HL-60 (cell line): ENCODE data around the gene FERMT3.

Source experiments
- TF ChIP-seq, protein P1 (sequence below): IDR thresholded peaks from 2 replicates; pipeline ENCODE4 v1.6.1; 2012; ENCODE audit warnings: low read depth; ENCODE audit not compliant: insufficient replicate concordance
- TF ChIP-seq, protein P2 (sequence below): IDR thresholded peaks from one replicate; pipeline ENCODE4 v1.5.1; 2011; ENCODE audit warnings: low read length, control low read depth, inconsistent platforms; ENCODE audit not compliant: insufficient read depth

DNA sequence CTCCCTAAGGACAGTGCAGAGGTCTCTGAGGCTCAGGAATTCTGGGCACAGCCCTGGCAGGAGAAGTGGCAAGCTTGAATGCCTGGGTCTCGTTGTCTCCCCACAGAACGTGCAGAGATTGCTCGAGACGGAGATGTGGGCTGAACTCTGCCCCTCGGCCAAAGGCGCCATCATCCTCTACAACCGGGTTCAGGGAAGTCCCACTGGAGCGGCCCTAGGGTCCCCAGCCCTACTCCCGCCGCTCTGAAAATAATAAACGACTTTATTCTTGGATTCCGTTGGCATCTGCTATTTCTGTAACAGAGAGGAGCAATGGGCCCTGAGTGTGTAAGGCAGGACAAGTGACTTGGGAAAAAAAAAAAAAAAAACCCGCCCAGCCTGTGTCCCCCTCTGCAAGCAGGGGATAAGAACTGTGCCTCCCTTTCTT, 23.2 kb downstream of the FERMT3 start:
- TF ChIP-seq, protein P1, sequence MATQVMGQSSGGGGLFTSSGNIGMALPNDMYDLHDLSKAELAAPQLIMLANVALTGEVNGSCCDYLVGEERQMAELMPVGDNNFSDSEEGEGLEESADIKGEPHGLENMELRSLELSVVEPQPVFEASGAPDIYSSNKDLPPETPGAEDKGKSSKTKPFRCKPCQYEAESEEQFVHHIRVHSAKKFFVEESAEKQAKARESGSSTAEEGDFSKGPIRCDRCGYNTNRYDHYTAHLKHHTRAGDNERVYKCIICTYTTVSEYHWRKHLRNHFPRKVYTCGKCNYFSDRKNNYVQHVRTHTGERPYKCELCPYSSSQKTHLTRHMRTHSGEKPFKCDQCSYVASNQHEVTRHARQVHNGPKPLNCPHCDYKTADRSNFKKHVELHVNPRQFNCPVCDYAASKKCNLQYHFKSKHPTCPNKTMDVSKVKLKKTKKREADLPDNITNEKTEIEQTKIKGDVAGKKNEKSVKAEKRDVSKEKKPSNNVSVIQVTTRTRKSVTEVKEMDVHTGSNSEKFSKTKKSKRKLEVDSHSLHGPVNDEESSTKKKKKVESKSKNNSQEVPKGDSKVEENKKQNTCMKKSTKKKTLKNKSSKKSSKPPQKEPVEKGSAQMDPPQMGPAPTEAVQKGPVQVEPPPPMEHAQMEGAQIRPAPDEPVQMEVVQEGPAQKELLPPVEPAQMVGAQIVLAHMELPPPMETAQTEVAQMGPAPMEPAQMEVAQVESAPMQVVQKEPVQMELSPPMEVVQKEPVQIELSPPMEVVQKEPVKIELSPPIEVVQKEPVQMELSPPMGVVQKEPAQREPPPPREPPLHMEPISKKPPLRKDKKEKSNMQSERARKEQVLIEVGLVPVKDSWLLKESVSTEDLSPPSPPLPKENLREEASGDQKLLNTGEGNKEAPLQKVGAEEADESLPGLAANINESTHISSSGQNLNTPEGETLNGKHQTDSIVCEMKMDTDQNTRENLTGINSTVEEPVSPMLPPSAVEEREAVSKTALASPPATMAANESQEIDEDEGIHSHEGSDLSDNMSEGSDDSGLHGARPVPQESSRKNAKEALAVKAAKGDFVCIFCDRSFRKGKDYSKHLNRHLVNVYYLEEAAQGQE = no peak
- TF ChIP-seq, protein P2, sequence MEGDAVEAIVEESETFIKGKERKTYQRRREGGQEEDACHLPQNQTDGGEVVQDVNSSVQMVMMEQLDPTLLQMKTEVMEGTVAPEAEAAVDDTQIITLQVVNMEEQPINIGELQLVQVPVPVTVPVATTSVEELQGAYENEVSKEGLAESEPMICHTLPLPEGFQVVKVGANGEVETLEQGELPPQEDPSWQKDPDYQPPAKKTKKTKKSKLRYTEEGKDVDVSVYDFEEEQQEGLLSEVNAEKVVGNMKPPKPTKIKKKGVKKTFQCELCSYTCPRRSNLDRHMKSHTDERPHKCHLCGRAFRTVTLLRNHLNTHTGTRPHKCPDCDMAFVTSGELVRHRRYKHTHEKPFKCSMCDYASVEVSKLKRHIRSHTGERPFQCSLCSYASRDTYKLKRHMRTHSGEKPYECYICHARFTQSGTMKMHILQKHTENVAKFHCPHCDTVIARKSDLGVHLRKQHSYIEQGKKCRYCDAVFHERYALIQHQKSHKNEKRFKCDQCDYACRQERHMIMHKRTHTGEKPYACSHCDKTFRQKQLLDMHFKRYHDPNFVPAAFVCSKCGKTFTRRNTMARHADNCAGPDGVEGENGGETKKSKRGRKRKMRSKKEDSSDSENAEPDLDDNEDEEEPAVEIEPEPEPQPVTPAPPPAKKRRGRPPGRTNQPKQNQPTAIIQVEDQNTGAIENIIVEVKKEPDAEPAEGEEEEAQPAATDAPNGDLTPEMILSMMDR = no peak
